Heart left ventricle (tissue), 16 donors: ENCODE data around the gene SOHLH2. TPM values are rescaled to one million over a fixed set of nuclear protein-coding genes. Genes with fewer than 3 reads are reported as not detected.

Experiments used
- ATAC-seq, 4 donors: fragments of 200-7000 bp; cut with Tn5 transposase; one replicate each; pipeline ENCODE4 v1.9.1; 2020 to 2022; ENCODE audit warnings: moderate library complexity in 4 of 4, mild to moderate bottlenecking in 3 of 4, moderate number of reproducible peaks in 1 of 4
- DNase-seq, 5 donors: peaks; one replicate each; pipeline ENCODE4 v3.0.0-alpha.2; 2020
- H3K27ac ChIP-seq, 12 donors: fragments of 200-600 bp; sonication (generic) in 4 of 12; one replicate each; pipeline versions ENCODE4 v1.5.0 to v1.8.0; 2016 to 2022; ENCODE audit warnings: mild to moderate bottlenecking in 2 of 12
- H3K27me3 ChIP-seq, 9 donors: fragments of 200-600 bp; sonication (generic) in 2 of 9; one replicate each; pipeline versions ENCODE4 v1.5.1 to v1.8.0; 2016 to 2022; ENCODE audit warnings: mild to moderate bottlenecking in 3 of 9
- H3K36me3 ChIP-seq, 9 donors: fragments of 200-600 bp; sonication (generic) in 2 of 9; one replicate each; pipeline versions ENCODE4 v1.5.0 to v1.8.0; 2018 to 2022; ENCODE audit warnings: mild to moderate bottlenecking in 2 of 9
- H3K4me1 ChIP-seq, 12 donors: fragments of 200-600 bp; sonication (generic) in 4 of 12; one replicate each; pipeline versions ENCODE4 v1.5.0 to v1.8.0; 2016 to 2022; ENCODE audit warnings: mild to moderate bottlenecking in 3 of 12
- H3K4me3 ChIP-seq, 12 donors: fragments of 200-600 bp; sonication (generic) in 4 of 12; one replicate each; pipeline versions ENCODE4 v1.5.0 to v1.8.0; 2017 to 2022; ENCODE audit warnings: mild to moderate bottlenecking in 9 of 12, moderate library complexity in 4 of 12
- H3K9me3 ChIP-seq, 12 donors: fragments of 200-600 bp; sonication (generic) in 4 of 12; one replicate each; pipeline versions ENCODE4 v1.5.0 to v1.8.0; 2016 to 2022; ENCODE audit warnings: mild to moderate bottlenecking in 1 of 12
- CTCF ChIP-seq, 12 donors: fragments of 200-600 bp; sonication (generic) in 4 of 12; IDR thresholded peaks; one replicate each; pipeline versions ENCODE4 v1.5.0 to v1.8.0; 2018 to 2022; ENCODE audit warnings: antibody characterized with exemption in 12 of 12, mild to moderate bottlenecking in 5 of 12
- POLR2A ChIP-seq, 2 donors: fragments of 450-650 bp; IDR thresholded peaks; one replicate each; pipeline ENCODE4 v1.6.1; 2017; ENCODE audit warnings: antibody characterized with exemption in 2 of 2, mild to moderate bottlenecking in 2 of 2, moderate library complexity in 2 of 2
- WGBS, 4 donors: extraction: QIAGEN DNeasy Blood & Tissue Kit in 2 of 4; methylation state at CpG; one replicate each; pipeline versions ENCODE4 v1.1.5 to v1.1.7; 2013 to 2018; 5-methylcytosine and 5-hydroxymethylcytosine counted together
- intact Hi-C, 10 donors: fragments of 100-400 bp; cut with DNase I; formaldehyde crosslinking; loops; one replicate each; pipeline versions ENCODE4 v1.11.1 to v1.14.2; 2022
- polyA plus RNA-seq, 2 donors: library from polyadenylated mRNA; stranded (reverse); fragments of 200-250 nt; gene quantifications; one replicate each; pipeline ENCODE4 v1.2.3, GENCODE V29; 2013
- total RNA-seq, 9 donors: library from RNA; depleted of rRNA in 2 of 9; stranded (reverse); fragments of >200 nt in 2 of 9; fragmentation: NEBNext Ultra II Directional in 3 of 9; extraction: Animal tissue kit (Norgen Biotek cat#: 25700) in 3 of 9; gene quantifications; one replicate each; pipeline versions ENCODE4 v1.1.0 to v1.2.4, GENCODE V29; 2016 to 2023
- donor health status: ischemic (EF 13 %, LVEDD 7.1; RV severe dilation, severe dysfunction).
- donor health status: healthy with polysubstance abuse.
- donor health status: DM: no; HTN: yes; CAD: no.
- donor health status: DM: no; HTN: no; CAD: no.
- donor health status: ischemic (EF 25% LVEDD 6.9; RV normal size, moderate dysfunction).
- donor health status: ischemic (EF 25% LVEDD 5.7; RV mildly dilated, moderate dysfunction).
- donor health status: healthy.
- donor health status: DM: yes; HTN: yes; CAD: no.
- donor health status: ischemic (EF 35%, LVEDD 5.7; RV mildly dilated, moderate dysfunction).
- donor health status: nonischemic (EF 11% LVEDD 7.7; RV severe dilation, severe dysfunction).
- donor health status: DM: yes; HTN: yes; CAD: no.
- donor health status: PGD.
- donor health status: ischemic (EF 29% LVEDD 5.4; RV normal size, mild dysfunction).
- donor health status: nonischemic (EF 23%, LVEDD 6.1; RV moderate dilation, normal function).

SOHLH2 gene
- total and polyA plus RNA-seq, 11 donors: 0.15 to 2.9 (median 0.68) TPM; not detected in 4

GRCh38 chr13:36231236-36231635 is 16.9 kb upstream of the SOHLH2 start:
- H3K27me3 ChIP-seq: no peaks in the 10 kb centered on the region
- TF ChIP-seq CTCF (IDR thresholded peaks at IDR 0.05): no peak
- no peak overlapping the region for H3K4me3 ChIP-seq
- no peak overlapping the region for H3K27ac ChIP-seq
- H3K4me1 ChIP-seq: no peaks in the 10 kb centered on the region
- H3K36me3 ChIP-seq: no peaks in the 10 kb centered on the region
- peaks cover 0 to 22% (median 8%) of the 10 kb centered on the region in 12 donors for H3K9me3 ChIP-seq
- no peak for ATAC-seq
- WGBS, 4 donors: 73 to 91% (median 79%) methylated on average over 3 of the region's 3 CpGs
- DNase-seq: no peak
- intact Hi-C loops: no loop called here

GRCh38 chr13:36224730-36225129 is 10.4 kb upstream of the SOHLH2 start:
- no peak for TF ChIP-seq CTCF (IDR thresholded peaks at IDR 0.05)
- TF ChIP-seq POLR2A (IDR thresholded peaks at IDR 0.05): no peak
- Histone ChIP-seq H3K36me3 (no peaks in the 10 kb centered on the region), H3K27me3 (no peaks in the 10 kb centered on the region), H3K4me3 (no peak overlapping the region), H3K9me3 (peaks cover 0 to 26% (median 12%) of the 10 kb centered on the region in 12 donors), H3K27ac (no peak overlapping the region), H3K4me1 (no peaks in the 10 kb centered on the region)
- ATAC-seq: no peak
- 58 to 65% (median 63%) methylated on average over 1 of the region's 1 CpG for WGBS, 4 donors
- no peak for DNase-seq
- intact Hi-C loops: no loop called here

GRCh38 chr13:36219883-36220282 is 5.5 kb upstream of the SOHLH2 start:
- H3K36me3 ChIP-seq: no peaks in the 10 kb centered on the region
- H3K9me3 ChIP-seq: peaks cover 0 to 15% (median 8%) of the 10 kb centered on the region in 12 donors
- H3K4me1 ChIP-seq: no peaks in the 10 kb centered on the region
- H3K4me3 ChIP-seq: no peak overlapping the region
- no peak for TF ChIP-seq POLR2A (IDR thresholded peaks at IDR 0.05)
- no peak for TF ChIP-seq CTCF (IDR thresholded peaks at IDR 0.05)
- intact Hi-C loops: no loop called here
- DNase-seq: no peak
- no peak for ATAC-seq
- H3K27me3 ChIP-seq: no peaks in the 10 kb centered on the region
- H3K27ac ChIP-seq: no peak overlapping the region

GRCh38 chr13:36217456-36217855 is 3.1 kb upstream of the SOHLH2 start:
- no peaks in the 10 kb centered on the region for H3K36me3 ChIP-seq
- ATAC-seq: no peak
- 74 to 82% (median 80%) methylated on average over 3 of the region's 3 CpGs for WGBS, 4 donors

More at GRCh38 chr13:36217456-36217855, 3.1 kb upstream of the SOHLH2 start:
- H3K4me1 ChIP-seq: no peaks in the 10 kb centered on the region
- H3K9me3 ChIP-seq: peaks cover 0 to 3% (median 0%) of the 10 kb centered on the region in 12 donors
- no peak for TF ChIP-seq CTCF (IDR thresholded peaks at IDR 0.05)
- TF ChIP-seq POLR2A (IDR thresholded peaks at IDR 0.05): no peak
- no peak for DNase-seq
- intact Hi-C loops: no loop called here
- H3K4me3 ChIP-seq: no peak overlapping the region
- H3K27me3 ChIP-seq: no peaks in the 10 kb centered on the region
- H3K27ac ChIP-seq: no peak overlapping the region
